Loucy (cell line): Measurements from ENCODE around the gene AGPAT1.

ENCODE experiments used
- H2AFZ ChIP-seq: fragments of 200-600 bp; sonication (generic); 2 replicates; pipeline ENCODE4 v1.6.0; 2016; ENCODE audit warnings: antibody characterized with exemption, mild to moderate bottlenecking, low read length, moderate library complexity
- H3F3A ChIP-seq: fragments of 200-600 bp; 2 replicates; pipeline ENCODE4 v1.6.0; 2016; ENCODE audit warnings: antibody characterized with exemption, low read depth, mild to moderate bottlenecking
- H3K27me3 ChIP-seq: fragments of 200-600 bp; sonication (generic); 2 replicates; pipeline ENCODE4 v1.6.1; 2014; ENCODE audit warnings: low read length, mild to moderate bottlenecking; ENCODE audit not compliant: insufficient read depth, poor library complexity, severe bottlenecking
- H3K36me3 ChIP-seq: fragments of 200-600 bp; sonication (generic); 2 replicates; pipeline ENCODE4 v1.6.1; 2016; ENCODE audit warnings: low read length; ENCODE audit not compliant: insufficient read depth
- H3K4me1 ChIP-seq: fragments of 200-600 bp; sonication (generic); 2 replicates; pipeline ENCODE4 v1.5.1; 2014; ENCODE audit warnings: low read length, mild to moderate bottlenecking; ENCODE audit not compliant: insufficient read depth, poor library complexity, severe bottlenecking
- H3K4me2 ChIP-seq: fragments of 200-600 bp; sonication (generic); 2 replicates; pipeline ENCODE4 v1.6.0; 2014; ENCODE audit warnings: antibody characterized with exemption, low read length, low read depth, mild to moderate bottlenecking; ENCODE audit not compliant: poor library complexity, severe bottlenecking
- H3K4me3 ChIP-seq: fragments of 200-600 bp; sonication (generic); 2 replicates; pipeline ENCODE4 v1.5.1; 2014; ENCODE audit warnings: low read length, mild to moderate bottlenecking, mixed read lengths; ENCODE audit not compliant: poor library complexity, severe bottlenecking
- H3K79me2 ChIP-seq: fragments of 200-600 bp; sonication (generic); 2 replicates; pipeline ENCODE4 v1.6.1; 2014; ENCODE audit warnings: low read length; ENCODE audit not compliant: insufficient read depth
- H3K9ac ChIP-seq: fragments of 200-600 bp; sonication (generic); 2 replicates; pipeline ENCODE4 v1.6.0; 2014; ENCODE audit warnings: mild to moderate bottlenecking, low read depth, low read length, moderate library complexity; ENCODE audit not compliant: poor library complexity, severe bottlenecking
- H3K9me2 ChIP-seq: fragments of 200-600 bp; sonication (generic); replicated peaks from 2 replicates; pipeline ENCODE4 v1.6.1; 2016; ENCODE audit warnings: low read depth, low read length, mixed read lengths
- H3K9me3 ChIP-seq: fragments of 200-600 bp; sonication (generic); 2 replicates; pipeline ENCODE4 v1.6.1; 2014; ENCODE audit warnings: mild to moderate bottlenecking, antibody characterized with exemption, low read length, low read depth; ENCODE audit not compliant: insufficient read depth
- H4K20me1 ChIP-seq: fragments of 200-600 bp; sonication (generic); 2 replicates; pipeline ENCODE4 v1.6.0; 2014; ENCODE audit warnings: antibody characterized with exemption, low read length, mild to moderate bottlenecking; ENCODE audit not compliant: insufficient read depth, poor library complexity, severe bottlenecking
- CTCF ChIP-seq: fragments of 200-600 bp; sonication (generic); conservative IDR thresholded peaks from 2 replicates; pipeline ENCODE4 v1.5.1; 2014; ENCODE audit warnings: mild to moderate bottlenecking, antibody characterized with exemption, low read length
- EZH2phosphoT487 ChIP-seq: fragments of 200-600 bp; IDR thresholded peaks from 2 replicates; pipeline ENCODE4 v1.6.1; 2018; ENCODE audit warnings: antibody characterized with exemption, mild to moderate bottlenecking, moderate library complexity, borderline replicate concordance

Gene AGPAT1

GRCh38 chr6:32163559-32164258 is 12.2 kb downstream of the AGPAT1 start:
- Histone ChIP-seq H3K36me3 (peaks cover 14% of the 10 kb centered on the region; the same call in 1 of the 2 replicates), H3K79me2 (no peaks in the 10 kb centered on the region), H3F3A (no peaks in the 10 kb centered on the region), H3K4me2 (no peak overlapping the region), H3K4me3 (no peak overlapping the region), H2AFZ (no peak overlapping the region), H3K9me2 (no peaks in the 10 kb centered on the region), H3K27me3 (no peaks in the 10 kb centered on the region), H3K9me3 (no peaks in the 10 kb centered on the region), H3K9ac (no peak overlapping the region), H3K4me1 (no peaks in the 10 kb centered on the region), H4K20me1 (no peaks in the 10 kb centered on the region)
- TF ChIP-seq CTCF (no peak), EZH2phosphoT487 (no peak)

- no peak overlapping the region for H3K9ac ChIP-seq
- no peaks in the 10 kb centered on the region for H4K20me1 ChIP-seq
- H3K9me3 ChIP-seq = no peaks in the 10 kb centered on the region
- no peak overlapping the region for H3K4me3 ChIP-seq
- peaks cover 17% of the 10 kb centered on the region for H3K79me2 ChIP-seq
- H3K4me1 ChIP-seq = peaks cover 19% of the 10 kb centered on the region
- H3K9me2 ChIP-seq = no peaks in the 10 kb centered on the region
- H3K36me3 ChIP-seq = peaks cover 11% of the 10 kb centered on the region; the same call in 1 of the 2 replicates
- H3F3A ChIP-seq = no peaks in the 10 kb centered on the region
- no peaks in the 10 kb centered on the region for H3K27me3 ChIP-seq
- no peak overlapping the region for H3K4me2 ChIP-seq
- TF ChIP-seq EZH2phosphoT487 (no peak), CTCF (no peak)
- H2AFZ ChIP-seq = no peak overlapping the region
These were observed 17.8 kb downstream of the AGPAT1 start for GRCh38 chr6:32158052-32158451.

- Histone ChIP-seq H3K4me1 (peaks cover 21% of the 10 kb centered on the region), H3K4me2 (no peak overlapping the region), H3K9ac (no peak overlapping the region), H3K9me3 (no peaks in the 10 kb centered on the region), H4K20me1 (no peaks in the 10 kb centered on the region), H3K27me3 (no peaks in the 10 kb centered on the region), H2AFZ (no peak overlapping the region), H3K79me2 (peaks cover 17% of the 10 kb centered on the region), H3F3A (no peaks in the 10 kb centered on the region), H3K9me2 (no peaks in the 10 kb centered on the region), H3K36me3 (peaks cover 11% of the 10 kb centered on the region; the same call in 1 of the 2 replicates), H3K4me3 (no peak overlapping the region)
- no peak for TF ChIP-seq EZH2phosphoT487
These were observed 19.0 kb downstream of the AGPAT1 start for GRCh38 chr6:32156891-32157290.
